Neural progenitor cell (in vitro differentiated cells): Measurements from ENCODE around the gene SDC4.

Experiments used
- EZH2 ChIP-seq: fragments of 200-600 bp; sonication (generic); IDR thresholded peaks from 2 replicates; pipeline ENCODE4 v1.6.1; 2017; ENCODE audit warnings: antibody characterized with exemption, mild to moderate bottlenecking, moderate library complexity
- TF ChIP-seq, protein P1 (sequence below): fragments of 200-600 bp; sonication (generic); IDR thresholded peaks from 2 replicates; pipeline ENCODE4 v1.5.1; 2017; ENCODE audit warnings: antibody characterized with exemption, mild to moderate bottlenecking

DNA sequence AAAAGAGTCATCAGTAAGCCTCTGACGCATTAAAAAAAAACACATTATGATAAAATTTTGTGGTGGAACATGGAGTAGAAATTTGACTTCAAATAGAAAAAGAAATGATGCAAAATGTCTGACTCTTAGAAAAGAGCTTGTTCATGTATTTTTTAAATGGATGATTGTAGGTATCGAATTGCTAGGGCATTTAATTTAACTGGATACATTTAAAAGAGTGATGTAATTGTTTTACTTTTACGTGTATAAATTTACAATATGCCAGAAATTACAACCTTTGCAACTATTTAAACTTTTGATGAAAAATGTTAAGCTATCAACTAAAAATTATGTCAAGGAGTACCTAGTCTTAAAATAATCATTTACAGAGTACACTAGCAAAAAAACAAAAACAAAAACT, 4.5 kb upstream of the SDC4 start:
- TF ChIP-seq, protein P1, sequence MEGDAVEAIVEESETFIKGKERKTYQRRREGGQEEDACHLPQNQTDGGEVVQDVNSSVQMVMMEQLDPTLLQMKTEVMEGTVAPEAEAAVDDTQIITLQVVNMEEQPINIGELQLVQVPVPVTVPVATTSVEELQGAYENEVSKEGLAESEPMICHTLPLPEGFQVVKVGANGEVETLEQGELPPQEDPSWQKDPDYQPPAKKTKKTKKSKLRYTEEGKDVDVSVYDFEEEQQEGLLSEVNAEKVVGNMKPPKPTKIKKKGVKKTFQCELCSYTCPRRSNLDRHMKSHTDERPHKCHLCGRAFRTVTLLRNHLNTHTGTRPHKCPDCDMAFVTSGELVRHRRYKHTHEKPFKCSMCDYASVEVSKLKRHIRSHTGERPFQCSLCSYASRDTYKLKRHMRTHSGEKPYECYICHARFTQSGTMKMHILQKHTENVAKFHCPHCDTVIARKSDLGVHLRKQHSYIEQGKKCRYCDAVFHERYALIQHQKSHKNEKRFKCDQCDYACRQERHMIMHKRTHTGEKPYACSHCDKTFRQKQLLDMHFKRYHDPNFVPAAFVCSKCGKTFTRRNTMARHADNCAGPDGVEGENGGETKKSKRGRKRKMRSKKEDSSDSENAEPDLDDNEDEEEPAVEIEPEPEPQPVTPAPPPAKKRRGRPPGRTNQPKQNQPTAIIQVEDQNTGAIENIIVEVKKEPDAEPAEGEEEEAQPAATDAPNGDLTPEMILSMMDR, result no peak
- no peak for TF ChIP-seq EZH2
